Choroid plexus epithelial cell (primary cell): Measurements from ENCODE around the gene GALNT7.
"Not testable (repeated sequence)": the region's sequence is repeated elsewhere in the genome, so short reads cannot be mapped to it uniquely, and the experiment has no call there.

ENCODE experiments used
- DNase-seq: peaks from one replicate; pipeline ENCODE4 v3.0.0-alpha.2; 2010; ENCODE audit warnings: low read depth
- H3K4me3 ChIP-seq: 2 replicates; pipeline ENCODE4 v1.5.1; 2011; ENCODE audit warnings: low read depth, mild to moderate bottlenecking, control low read depth, low read length, moderate library complexity
- CTCF ChIP-seq: conservative IDR thresholded peaks from 2 replicates; pipeline ENCODE4 v1.5.1; 2011; ENCODE audit warnings: low read depth, mild to moderate bottlenecking, control low read depth, inconsistent platforms, low read length, moderate library complexity

The GALNT7 gene

GRCh38 chr4:173181848-173182247 is 13.2 kb downstream of the GALNT7 start:
- peak; percentile 78 for DNase-seq
- H3K4me3 ChIP-seq: no peak overlapping the region
- TF ChIP-seq CTCF: no peak

GRCh38 chr4:173182403-173182802 is 13.8 kb downstream of the GALNT7 start:
- TF ChIP-seq CTCF: no peak
- H3K4me3 ChIP-seq: no peak overlapping the region
- peak; percentile 90 for DNase-seq

- not testable (repeated sequence) for DNase-seq, H3K4me3 ChIP-seq
Observed at GRCh38 chr4:173183659-173184247, 15.1 kb downstream of the GALNT7 start.

GRCh38 chr4:173185847-173186510 is 17.4 kb downstream of the GALNT7 start:
- H3K4me3 ChIP-seq: no peak overlapping the region
- TF ChIP-seq CTCF: no peak
- DNase-seq: no peak

GRCh38 chr4:173187732-173188131 is 19.1 kb downstream of the GALNT7 start:
- peak; percentile 48 for DNase-seq
- no peak for TF ChIP-seq CTCF
- H3K4me3 ChIP-seq: no peak overlapping the region

- no peak overlapping the region for H3K4me3 ChIP-seq
- TF ChIP-seq CTCF: no peak
- no peak for DNase-seq
Observed at GRCh38 chr4:173188648-173189047, 20.0 kb downstream of the GALNT7 start.

- no peak for TF ChIP-seq CTCF
Observed at GRCh38 chr4:173189117-173189693, 20.6 kb downstream of the GALNT7 start.

More at GRCh38 chr4:173189117-173189693, 20.6 kb downstream of the GALNT7 start:
- peak; percentile 80 for DNase-seq
- H3K4me3 ChIP-seq: no peak overlapping the region
